Uterus (tissue), 2 donors: ENCODE data around the gene FPGS.

ENCODE experiments used
- CTCF ChIP-seq, 4 experiments: fragments of 200-600 bp in 2 of 4; fragments of 450-650 bp in 2 of 4; sonication (generic) in 2 of 4; IDR thresholded peaks; one replicate each; pipeline ENCODE4 v1.5.1; 2016 to 2019; ENCODE audit warnings: antibody characterized with exemption in 4 of 4, mild to moderate bottlenecking in 2 of 4, moderate library complexity in 1 of 4
- POLR2A ChIP-seq, 2 donors: fragments of 450-650 bp; IDR thresholded peaks; one replicate each; pipeline ENCODE4 v1.6.1; 2016; ENCODE audit warnings: antibody characterized with exemption in 2 of 2, mild to moderate bottlenecking in 1 of 2, moderate library complexity in 1 of 2

GRCh38 chr9:127847833-127848755 lies 45.4 kb downstream of the FPGS start:
- no peak for TF ChIP-seq CTCF (IDR thresholded peaks at IDR 0.05)
- TF ChIP-seq POLR2A (IDR thresholded peaks at IDR 0.05), result no peak
